HG03565 (cell line): ENCODE data around the gene RTN1.

Experiments used
- ATAC-seq: cut with Tn5 transposase; IDR thresholded peaks from one replicate; pipeline ENCODE4 v1.9.1; 2021; ENCODE audit warnings: mild to moderate bottlenecking, moderate library complexity; ENCODE audit not compliant: unreplicated experiment

RTN1 gene

GRCh38 chr14:59811073-59811472 is 59.5 kb downstream of the RTN1 start:
- no peak for ATAC-seq

DNA sequence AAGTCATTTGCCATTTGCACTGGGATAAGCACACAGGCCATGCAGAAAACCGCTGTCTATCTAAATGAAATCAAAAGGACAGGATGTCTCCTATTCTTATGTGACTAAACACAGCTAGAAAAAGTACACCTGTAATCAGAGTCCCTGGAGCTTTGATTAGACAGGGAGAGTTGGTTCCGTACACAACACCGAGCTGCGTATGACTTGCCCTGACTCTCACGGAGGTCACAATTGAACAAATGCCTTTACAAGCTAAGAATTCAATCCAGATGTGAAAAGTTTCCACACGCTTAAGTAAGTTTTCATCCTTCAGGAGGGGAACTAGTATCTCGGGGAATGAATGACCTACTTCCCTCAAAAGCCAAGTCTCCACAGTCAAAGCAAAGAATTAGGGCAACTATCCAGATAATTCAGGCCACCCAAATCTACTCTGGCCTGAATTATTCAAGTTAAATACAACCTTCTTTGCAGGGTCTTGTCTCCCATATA is 67.5 kb downstream of the RTN1 start:
- no peak for ATAC-seq

- ATAC-seq: no peak
Observed at GRCh38 chr14:59788176-59788575, 82.4 kb downstream of the RTN1 start.

- ATAC-seq: no peak
Observed at GRCh38 chr14:59787045-59787674, 83.4 kb downstream of the RTN1 start.

- ATAC-seq: no peak
Observed at GRCh38 chr14:59785629-59786028, 84.9 kb downstream of the RTN1 start.

DNA sequence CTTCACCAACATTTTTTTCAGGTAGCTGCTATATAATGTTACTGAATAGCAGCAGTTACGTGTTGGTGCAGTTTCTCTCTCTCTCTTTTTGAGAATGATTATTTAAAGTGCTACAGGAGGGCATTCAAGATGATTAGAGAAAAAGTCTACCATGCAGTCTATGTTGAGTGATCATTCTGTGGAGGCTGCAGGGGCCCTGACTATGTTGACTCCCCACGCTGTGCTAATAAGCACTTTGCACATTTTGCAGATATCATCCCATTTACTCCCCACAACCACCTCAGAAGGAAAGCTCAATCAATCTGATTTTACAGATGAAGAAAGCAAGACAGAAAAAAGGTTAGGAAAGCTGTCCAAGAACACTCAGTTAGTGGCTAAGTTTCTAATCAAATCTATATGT is 87.8 kb downstream of the RTN1 start:
- no peak for ATAC-seq

DNA sequence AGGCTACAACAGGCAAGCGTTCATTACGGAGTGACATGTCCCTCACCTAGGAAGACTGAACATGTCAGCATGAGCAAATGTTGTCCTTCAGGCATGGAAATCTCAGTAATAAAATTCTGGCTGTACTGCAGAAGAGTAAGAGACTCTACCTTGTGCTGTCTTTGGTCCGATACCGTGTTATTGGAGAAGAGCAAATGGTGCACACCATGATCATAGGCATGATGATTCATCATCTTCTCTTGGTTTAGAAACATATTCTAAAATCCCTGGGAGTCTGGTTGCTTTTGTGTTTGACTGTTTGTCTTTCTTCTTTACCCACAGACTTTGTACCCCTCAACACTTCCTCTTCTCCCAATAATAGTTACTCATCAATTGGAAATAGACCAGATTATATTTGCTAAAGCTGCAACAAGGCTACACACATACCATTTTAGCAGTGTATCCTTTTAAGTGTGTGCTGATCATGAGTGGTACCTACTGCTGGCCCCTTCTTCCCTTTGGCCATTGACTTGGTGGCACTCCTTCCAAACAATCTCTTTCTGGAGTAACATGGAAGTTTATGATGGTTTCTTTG is 93.5 kb downstream of the RTN1 start:
- ATAC-seq: no peak

DNA sequence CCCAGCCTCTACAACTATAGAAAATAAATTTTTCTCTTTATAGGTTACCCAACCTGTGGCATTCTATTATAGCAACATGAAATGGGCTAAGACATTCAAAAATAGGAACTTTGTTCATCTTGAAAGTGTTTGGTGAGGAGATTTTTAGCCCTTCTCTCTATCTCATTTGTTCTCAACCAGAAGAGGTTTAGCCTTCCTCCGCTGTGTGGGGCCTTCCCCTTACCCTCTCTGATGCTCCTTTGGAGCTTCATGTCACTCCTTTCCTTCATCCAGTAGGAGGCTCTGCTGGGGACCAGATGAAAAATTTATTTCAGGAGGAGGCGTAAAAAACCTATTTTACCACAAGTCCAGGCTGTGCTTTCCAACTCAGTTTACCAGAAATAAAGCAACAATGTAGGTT is 94.1 kb downstream of the RTN1 start:
- no peak for ATAC-seq

DNA sequence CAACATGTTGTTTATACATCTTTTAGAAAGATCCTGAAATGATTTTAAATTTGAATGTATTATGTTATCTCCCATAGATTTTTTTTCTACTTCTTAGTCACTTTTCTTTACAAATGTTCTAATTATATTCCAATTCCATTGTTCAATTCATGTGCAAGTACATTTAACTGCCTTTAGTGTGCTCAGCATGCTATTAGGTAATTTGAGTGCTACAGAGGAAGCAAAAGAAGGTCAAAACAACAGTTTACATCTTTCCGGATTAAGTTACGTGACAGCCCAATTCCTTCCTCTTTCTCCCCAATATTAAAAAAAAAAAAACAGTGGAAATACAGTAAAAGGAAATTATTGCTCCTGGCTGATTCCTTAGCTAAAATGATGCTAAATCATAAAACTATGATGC is 98.3 kb downstream of the RTN1 start:
- no peak for ATAC-seq

DNA sequence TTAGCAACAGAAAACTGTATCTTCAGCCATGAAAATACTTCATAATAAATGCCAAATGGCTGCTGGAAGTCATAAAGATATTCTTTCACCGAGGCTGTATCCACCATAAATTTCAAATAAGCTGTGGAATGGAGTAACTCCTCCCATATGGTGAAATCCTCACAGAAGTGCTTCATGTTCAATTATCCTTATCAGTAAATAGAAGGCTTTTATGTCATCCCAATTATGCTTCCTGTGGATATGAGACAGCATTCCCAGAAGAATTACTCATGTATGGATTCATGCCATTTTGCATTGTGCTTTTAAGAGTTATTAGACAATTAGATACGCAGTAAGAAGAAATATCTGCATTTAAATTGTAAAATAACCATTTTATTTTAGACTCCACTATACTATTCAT is 99.0 kb downstream of the RTN1 start:
- no peak for ATAC-seq

DNA sequence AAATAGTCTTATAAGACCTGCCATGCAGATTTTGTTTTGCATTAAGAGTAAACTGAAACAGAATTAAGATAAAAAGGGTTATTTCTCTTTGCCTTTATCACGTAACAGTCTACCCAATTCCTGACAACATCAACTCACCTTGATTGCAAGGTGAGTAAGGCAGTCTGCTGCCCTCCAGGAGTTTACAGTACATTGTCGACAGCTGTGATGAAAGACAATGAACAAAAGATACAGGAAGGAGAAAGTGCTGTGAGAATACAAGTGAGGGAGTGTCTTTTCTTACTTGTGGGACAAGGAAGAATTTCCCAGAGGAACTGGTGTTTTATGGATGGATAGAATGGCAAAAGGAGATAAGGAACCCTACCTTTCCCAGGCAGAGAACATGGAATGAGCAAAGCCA is 101.0 kb downstream of the RTN1 start:
- ATAC-seq: no peak

DNA sequence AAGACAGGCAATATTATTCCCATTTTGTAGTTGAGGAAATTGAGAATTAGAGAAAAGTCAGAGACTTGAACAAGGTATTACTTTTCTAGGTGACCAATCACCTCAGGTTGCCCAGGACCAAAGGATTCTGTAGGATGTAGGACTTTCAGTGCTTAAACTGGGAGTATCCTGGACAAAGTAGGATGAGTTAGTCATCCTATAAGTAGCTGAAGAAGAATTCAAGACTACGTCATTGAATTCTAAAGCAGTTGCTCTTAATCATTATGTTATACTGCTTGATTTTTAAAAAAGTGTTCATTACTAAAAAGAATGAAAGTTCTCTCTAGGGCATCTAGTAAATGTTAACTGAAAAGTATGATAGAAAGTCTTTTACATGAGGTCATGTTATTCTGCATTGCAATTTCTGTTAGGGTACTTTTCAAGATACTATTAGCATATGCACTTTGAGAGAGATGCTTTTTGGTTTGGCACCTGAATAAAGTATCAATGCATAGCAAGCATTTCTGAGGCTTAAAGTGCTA is 101.7 kb downstream of the RTN1 start:
- no peak for ATAC-seq

DNA sequence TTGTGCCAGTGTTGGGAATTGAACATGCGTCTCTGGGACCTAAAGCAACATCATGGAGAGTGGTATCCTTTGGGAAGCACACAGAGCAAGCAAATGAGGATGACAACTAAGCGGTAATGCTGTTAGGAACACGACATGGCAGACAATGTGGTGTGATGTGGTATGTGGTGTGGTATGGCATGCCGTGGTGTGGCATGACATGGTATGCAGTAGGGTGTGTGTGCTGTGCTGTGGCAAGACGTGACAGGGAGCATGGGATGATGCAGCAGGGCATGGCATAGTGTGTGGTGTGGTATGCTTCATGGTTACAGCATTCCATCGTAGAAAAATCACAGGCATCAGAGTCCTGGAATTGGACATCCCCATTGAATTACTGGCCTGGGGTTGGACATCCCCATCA is 108.7 kb downstream of the RTN1 start:
- ATAC-seq: no peak

GRCh38 chr14:59755409-59756135 is 115.0 kb downstream of the RTN1 start:
- ATAC-seq: no peak

GRCh38 chr14:59754256-59754655 is 116.3 kb downstream of the RTN1 start:
- ATAC-seq: no peak

DNA sequence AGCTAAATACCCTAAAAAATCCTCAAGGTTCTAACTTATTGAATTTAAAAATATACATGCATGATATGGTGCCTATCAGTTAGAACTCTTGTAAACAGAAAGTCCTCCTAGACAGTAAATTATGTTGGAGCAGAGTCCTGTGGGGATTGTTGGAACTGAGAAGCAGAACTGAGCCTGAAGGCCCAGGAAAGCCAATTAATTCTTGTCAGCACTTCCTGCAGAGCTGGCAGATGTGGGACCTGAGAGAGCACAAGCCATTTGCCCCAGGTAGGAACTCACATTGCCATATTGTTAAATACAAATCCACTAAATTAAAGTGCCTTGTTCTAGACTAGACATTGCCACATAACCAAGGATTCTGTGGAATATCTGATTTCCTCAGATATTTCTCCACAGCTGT is 117.1 kb downstream of the RTN1 start:
- ATAC-seq: no peak

GRCh38 chr14:59751578-59751977 is 119.0 kb downstream of the RTN1 start:
- no peak for ATAC-seq

- ATAC-seq: no peak
Observed at GRCh38 chr14:59739794-59740193, 130.8 kb downstream of the RTN1 start.

- no peak for ATAC-seq
Observed at GRCh38 chr14:59728304-59728703, 142.3 kb downstream of the RTN1 start.

DNA sequence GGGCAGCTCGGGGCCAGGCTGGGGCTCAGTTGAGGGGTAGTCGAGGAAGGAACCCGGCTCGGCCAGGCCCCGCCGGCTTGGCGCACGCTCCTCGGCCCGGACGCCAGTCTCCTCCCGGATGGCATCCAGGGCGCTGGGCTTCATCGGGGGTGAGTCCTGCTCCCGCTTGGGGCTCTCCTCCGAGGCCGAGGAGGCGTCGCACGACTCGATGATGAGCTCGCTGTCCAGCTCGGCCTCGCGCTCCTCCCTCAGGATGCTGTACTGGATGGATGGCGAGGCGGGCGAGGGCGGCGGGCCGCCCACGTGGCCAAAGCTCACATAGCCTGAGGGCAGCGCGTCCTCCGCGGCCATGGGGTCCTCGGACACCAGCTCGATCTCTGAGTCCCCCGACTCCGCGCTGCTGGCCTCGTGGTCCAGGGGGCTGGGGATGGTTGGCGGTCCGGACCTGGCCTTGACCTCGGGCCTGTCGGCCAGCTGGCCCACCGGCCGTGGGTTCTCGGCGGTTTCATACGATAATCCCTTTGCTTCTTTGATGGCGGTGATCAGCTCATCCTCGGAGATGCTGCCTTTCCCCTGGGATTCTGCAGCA is 143.4 kb downstream of the RTN1 start:
- ATAC-seq: no peak

GRCh38 chr14:59711080-59711479 is 159.5 kb downstream of the RTN1 start:
- ATAC-seq: no peak
